ENCODE data around the gene TBC1D12.

DNA sequence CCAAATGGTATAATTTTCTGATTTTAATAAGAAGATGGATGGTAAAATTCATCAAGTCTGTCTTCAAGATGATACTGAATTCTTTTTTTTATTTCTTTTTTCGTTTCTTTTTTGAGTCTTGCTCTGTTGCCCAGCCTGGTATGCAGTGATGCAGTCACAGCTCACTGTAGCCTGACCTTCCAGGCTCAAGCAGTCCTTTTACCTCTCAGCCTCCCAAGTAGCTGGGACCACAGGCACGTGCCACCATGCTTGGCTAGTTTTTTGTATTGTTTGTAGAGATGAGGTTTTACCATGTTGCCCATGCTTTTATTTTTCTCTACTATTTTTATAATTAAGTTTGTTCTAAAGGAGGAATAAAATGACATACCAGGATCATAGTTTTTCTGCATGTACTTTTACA is 91.1 kb downstream of the TBC1D12 start:
- TF ChIP-seq, protein P1, sequence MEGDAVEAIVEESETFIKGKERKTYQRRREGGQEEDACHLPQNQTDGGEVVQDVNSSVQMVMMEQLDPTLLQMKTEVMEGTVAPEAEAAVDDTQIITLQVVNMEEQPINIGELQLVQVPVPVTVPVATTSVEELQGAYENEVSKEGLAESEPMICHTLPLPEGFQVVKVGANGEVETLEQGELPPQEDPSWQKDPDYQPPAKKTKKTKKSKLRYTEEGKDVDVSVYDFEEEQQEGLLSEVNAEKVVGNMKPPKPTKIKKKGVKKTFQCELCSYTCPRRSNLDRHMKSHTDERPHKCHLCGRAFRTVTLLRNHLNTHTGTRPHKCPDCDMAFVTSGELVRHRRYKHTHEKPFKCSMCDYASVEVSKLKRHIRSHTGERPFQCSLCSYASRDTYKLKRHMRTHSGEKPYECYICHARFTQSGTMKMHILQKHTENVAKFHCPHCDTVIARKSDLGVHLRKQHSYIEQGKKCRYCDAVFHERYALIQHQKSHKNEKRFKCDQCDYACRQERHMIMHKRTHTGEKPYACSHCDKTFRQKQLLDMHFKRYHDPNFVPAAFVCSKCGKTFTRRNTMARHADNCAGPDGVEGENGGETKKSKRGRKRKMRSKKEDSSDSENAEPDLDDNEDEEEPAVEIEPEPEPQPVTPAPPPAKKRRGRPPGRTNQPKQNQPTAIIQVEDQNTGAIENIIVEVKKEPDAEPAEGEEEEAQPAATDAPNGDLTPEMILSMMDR (IDR thresholded peaks at IDR 0.05) = no peak
- no peak for TF ChIP-seq POLR2AphosphoS5 (IDR thresholded peaks at IDR 0.05)
- no peak for TF ChIP-seq POLR2A (IDR thresholded peaks at IDR 0.05)

Measured in stomach (tissue), 4 donors.